Adrenal gland (tissue), 5 donors: Measurements from ENCODE around the gene MLKL.

Experiments
- POLR2A ChIP-seq, 2 donors: fragments of 450-650 bp; IDR thresholded peaks; one replicate each; pipeline ENCODE4 v1.6.1; 2017; ENCODE audit warnings: antibody characterized with exemption in 2 of 2, mild to moderate bottlenecking in 2 of 2, moderate library complexity in 1 of 2
- TF ChIP-seq, protein P1 (sequence below), 6 experiments: fragments of 450-650 bp in 4 of 6; fragments of 200-600 bp in 2 of 6; sonication (generic) in 1 of 6; IDR thresholded peaks; 1 replicate in 5 of 6; 2 replicates in 1 of 6; pipeline versions ENCODE4 v1.5.1 to v1.8.0; 2016 to 2021; ENCODE audit warnings: antibody characterized with exemption in 6 of 6, mild to moderate bottlenecking in 2 of 6, moderate library complexity in 1 of 6
- donor health status: DM: no; HTN: no; CAD: no.

DNA sequence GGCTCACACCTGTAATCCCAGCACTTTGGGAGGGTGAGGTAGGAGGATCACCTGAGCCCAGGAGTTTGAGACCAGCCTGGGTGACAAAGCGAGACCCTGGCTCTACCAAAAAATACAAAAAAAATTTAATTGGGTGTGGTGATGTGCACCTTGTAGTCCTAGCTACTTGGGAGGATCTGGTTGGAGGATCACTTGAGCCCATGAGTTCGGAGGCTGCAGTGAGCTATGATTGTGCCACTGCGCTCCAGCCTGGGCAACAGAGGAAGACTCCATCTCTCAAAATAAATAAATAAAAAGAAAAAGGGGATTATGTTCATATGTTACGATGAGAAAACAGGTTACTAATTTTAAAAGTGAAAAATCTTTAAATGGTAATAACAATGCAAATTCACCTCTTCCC, 996 bp downstream of the MLKL start:
- TF ChIP-seq, protein P1, sequence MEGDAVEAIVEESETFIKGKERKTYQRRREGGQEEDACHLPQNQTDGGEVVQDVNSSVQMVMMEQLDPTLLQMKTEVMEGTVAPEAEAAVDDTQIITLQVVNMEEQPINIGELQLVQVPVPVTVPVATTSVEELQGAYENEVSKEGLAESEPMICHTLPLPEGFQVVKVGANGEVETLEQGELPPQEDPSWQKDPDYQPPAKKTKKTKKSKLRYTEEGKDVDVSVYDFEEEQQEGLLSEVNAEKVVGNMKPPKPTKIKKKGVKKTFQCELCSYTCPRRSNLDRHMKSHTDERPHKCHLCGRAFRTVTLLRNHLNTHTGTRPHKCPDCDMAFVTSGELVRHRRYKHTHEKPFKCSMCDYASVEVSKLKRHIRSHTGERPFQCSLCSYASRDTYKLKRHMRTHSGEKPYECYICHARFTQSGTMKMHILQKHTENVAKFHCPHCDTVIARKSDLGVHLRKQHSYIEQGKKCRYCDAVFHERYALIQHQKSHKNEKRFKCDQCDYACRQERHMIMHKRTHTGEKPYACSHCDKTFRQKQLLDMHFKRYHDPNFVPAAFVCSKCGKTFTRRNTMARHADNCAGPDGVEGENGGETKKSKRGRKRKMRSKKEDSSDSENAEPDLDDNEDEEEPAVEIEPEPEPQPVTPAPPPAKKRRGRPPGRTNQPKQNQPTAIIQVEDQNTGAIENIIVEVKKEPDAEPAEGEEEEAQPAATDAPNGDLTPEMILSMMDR (IDR thresholded peaks at IDR 0.05): no peak
- TF ChIP-seq POLR2A (IDR thresholded peaks at IDR 0.05): no peak
